ENCODE measurements around the gene TAS2R40.
"Not testable (repeated sequence)": the region's sequence is repeated elsewhere in the genome, so short reads cannot be mapped to it uniquely, and the experiment has no call there.

Gene TAS2R40

DNA sequence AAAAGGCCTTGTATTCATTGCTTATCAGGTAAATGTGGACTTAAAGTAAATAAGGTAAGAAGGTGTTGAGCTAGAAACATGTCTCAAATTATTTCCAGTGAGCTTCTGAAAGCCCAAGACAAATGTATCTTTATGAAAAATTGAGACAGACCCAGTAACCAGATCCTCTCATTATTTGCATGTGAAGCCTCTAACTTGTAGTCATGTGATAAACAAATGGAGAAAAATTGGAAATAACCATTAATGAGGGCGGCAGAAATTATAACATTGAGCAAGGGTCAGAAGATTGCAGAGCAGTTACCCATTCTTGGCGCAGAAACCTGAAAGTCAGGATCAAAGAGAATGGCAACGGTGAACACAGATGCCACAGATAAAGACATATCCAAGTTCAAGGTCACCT, at the start of gene TAS2R40:
Gene TAS2R40 (plus strand): TSS at position 301 of the 400 bp plus-strand sequence. CDS start 42 bp downstream, at position 343.
- DNase-seq, result no peak

GRCh38 chr7:143172354-143172753, 49.5 kb upstream of the TAS2R40 start:
- DNase-seq, result no peak

DNA sequence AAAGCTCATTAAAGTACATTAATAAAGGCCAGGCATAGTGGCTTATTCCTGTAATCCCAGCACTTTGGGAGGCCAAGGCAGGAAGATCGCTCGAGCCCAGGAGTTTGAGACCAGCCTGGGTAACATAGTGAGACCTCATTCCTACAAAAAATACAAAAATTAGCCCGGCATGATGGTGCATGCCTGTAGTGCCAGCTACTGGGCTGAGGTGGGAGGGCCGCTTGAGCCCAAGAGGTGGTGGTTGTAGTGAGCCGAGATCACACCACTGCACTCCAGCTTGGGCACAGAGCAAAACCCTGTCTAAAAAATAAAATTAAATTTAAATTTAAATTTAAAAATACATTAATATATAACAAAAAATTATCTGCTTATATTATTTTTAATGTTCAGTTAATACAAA, 45.7 kb upstream of the TAS2R40 start:
- DNase-seq, result no peak

- DNase-seq, result no peak
These were observed 44.3 kb upstream of the TAS2R40 start for GRCh38 chr7:143177374-143178119.

- DNase-seq, result not testable (repeated sequence)
These were observed 41.1 kb upstream of the TAS2R40 start for GRCh38 chr7:143180771-143181170.

DNA sequence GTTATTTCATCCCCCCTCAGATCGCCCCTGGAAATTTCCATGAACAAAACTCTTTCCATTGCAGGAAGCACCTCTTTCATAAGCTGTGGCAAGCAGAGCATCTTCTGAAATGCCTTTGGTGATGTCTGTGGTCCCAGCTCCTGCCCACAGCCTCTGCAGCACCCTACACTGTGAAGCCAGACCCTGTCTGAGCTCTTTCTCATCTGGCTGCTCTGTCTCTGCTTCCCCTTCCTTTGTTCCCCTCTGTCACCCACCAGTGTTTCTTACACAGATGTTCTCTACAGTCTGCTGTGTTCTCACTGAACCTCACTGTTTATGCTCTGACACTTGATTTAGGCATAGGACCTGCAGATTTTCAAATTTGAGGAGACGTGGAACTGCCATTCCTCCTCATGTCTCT, 40.5 kb upstream of the TAS2R40 start:
- DNase-seq, result no peak

GRCh38 chr7:143183024-143183423, 38.8 kb upstream of the TAS2R40 start, which contains the start of gene TAS2R39:
TSS of gene TAS2R39 (plus strand) at chr7:143183419. CDS start at chr7:143183419, 0 bp downstream.
- no peak for DNase-seq

GRCh38 chr7:143185551-143185950, 36.3 kb upstream of the TAS2R40 start:
- DNase-seq, result no peak

DNA sequence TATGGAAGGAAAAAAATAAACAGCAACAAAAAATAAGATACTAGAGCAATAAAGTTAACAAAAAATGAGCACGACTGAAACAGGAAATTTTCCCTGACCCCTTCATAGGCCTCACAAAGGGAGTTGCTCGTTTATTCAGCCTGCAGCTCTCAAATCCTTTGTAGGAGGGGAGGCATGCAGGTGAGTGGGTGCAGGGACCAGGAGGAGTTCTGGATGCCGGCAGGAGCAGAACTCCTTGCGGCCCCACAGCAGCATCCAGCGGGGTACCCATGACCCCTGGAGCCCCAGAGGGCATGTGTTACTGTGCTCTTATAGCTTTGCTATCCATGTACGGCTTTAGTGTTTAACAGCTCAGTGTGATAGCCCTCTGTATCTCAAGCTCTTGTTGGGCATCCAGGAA, 32.8 kb upstream of the TAS2R40 start:
- DNase-seq, result no peak

- DNase-seq, result no peak
These were observed 28.0 kb upstream of the TAS2R40 start for GRCh38 chr7:143193880-143194279.

- no peak for DNase-seq
These were observed 22.8 kb upstream of the TAS2R40 start for GRCh38 chr7:143199040-143199439.

GRCh38 chr7:143202161-143202560, 19.7 kb upstream of the TAS2R40 start:
- DNase-seq, result no peak

- DNase-seq, result no peak
These were observed 18.5 kb upstream of the TAS2R40 start for GRCh38 chr7:143203386-143203785.

DNA sequence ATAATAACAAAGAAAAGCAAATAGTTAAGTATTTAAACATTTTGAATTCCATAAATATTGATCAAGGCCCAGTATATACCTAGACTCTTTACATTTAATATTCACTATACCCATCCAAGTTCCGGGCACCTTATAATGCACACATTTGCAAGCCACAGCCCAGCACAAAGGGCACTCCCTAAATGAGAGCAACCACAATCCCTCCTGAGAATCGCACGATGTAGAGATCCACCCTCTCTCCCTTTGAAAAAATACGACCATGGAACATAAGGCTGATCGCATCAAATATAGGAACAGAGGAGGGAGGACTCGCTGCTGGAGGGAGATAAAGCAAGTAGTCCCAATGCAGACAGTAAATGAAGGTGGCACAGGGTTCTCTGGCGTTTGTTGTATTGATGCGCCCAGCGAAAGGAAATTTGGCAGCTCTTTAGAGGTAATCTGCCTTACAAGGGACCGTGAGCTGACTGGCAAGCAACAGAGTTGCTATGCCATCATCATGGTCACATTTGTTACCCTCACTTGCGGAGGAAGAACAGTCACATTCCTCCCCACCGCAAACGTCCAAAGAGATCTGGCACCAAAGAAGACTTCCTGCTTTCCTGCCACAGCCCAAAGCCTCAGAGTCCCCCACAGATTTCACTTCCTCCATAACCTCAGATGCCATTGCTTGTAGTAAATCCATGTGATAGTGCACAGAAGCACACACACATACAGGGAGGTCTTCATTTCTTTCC, 16.1 kb upstream of the TAS2R40 start:
- DNase-seq, result no peak

GRCh38 chr7:143210541-143210940, 11.3 kb upstream of the TAS2R40 start:
- no peak for DNase-seq

DNA sequence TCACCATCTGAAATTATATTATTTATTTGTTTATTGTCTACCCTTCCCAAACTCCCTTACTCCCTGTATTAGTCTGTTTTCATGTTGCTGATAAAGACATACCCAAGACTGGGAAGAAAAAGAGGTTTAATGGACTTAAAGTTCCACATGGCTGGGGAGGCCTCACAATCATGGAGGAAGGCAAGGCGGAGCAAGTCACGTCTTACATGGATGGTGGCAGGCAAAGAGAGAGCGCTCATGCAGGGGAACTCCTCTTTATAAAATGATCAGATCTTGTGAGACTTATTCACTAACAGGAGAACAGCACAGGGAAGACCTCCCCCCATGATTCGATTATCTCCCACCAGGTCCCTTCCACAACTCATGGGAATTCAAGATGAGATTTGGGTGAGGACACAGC, 8.4 kb upstream of the TAS2R40 start:
- not testable (repeated sequence) for DNase-seq

GRCh38 chr7:143214789-143215679, 6.8 kb upstream of the TAS2R40 start:
- peak; percentile 75 for DNase-seq

- no peak for DNase-seq
These were observed 5.7 kb upstream of the TAS2R40 start for GRCh38 chr7:143216151-143216550.

- no peak for DNase-seq
These were observed 5.2 kb upstream of the TAS2R40 start for GRCh38 chr7:143216686-143217085.

- DNase-seq, result no peak
These were observed 4.0 kb upstream of the TAS2R40 start for GRCh38 chr7:143217806-143218205.

GRCh38 chr7:143221286-143221685, 551 bp upstream of the TAS2R40 start:
- DNase-seq, result no peak

DNA sequence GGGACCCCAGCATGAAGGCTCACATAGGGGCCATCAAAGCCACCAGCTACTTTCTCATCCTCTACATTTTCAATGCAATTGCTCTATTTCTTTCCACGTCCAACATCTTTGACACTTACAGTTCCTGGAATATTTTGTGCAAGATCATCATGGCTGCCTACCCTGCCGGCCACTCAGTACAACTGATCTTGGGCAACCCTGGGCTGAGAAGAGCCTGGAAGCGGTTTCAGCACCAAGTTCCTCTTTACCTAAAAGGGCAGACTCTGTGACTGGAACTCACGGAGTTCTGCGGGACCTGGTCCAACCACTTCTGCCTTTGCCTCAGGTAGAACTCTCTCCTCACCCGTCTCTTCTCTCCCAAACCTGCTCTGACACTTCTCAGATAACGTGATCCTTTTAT, 945 bp downstream of the TAS2R40 start:
- DNase-seq, result no peak

- no peak for DNase-seq
These were observed 1.9 kb downstream of the TAS2R40 start for GRCh38 chr7:143223784-143224183.
